CD4-positive, CD25-positive, alpha-beta regulatory T cell (primary cell): ENCODE measurements around the gene ITIH6. TPM values are rescaled to one million over a fixed set of nuclear protein-coding genes. Genes with fewer than 3 reads are reported as not detected.
"Not testable (repeated sequence)": the region's sequence is repeated elsewhere in the genome, so short reads cannot be mapped to it uniquely, and the experiment has no call there.

Experiments
- ATAC-seq, 2 donors: fragments of 150-1000 bp; cut with Tn5 transposase; one replicate each; pipeline ENCODE4 v1.10.0; 2021; ENCODE audit warnings: low read depth in 2 of 2, moderate number of reproducible peaks in 2 of 2, moderate library complexity in 1 of 2
- DNase-seq, 3 donors: peaks; one replicate each; pipeline versions ENCODE4 v3.0.0 to v3.0.0-alpha.2; 2012 to 2022; ENCODE audit warnings: mixed read lengths in 1 of 3
- H3K27ac ChIP-seq: one replicate; pipeline ENCODE4 v1.7.0; 2013; ENCODE audit warnings: mild to moderate bottlenecking, low read length; ENCODE audit not compliant: insufficient read depth, poor library complexity, severe bottlenecking
- H3K27me3 ChIP-seq: one replicate; pipeline ENCODE4 v1.7.0; 2013; ENCODE audit warnings: low read length; ENCODE audit not compliant: control insufficient read depth, insufficient read depth
- H3K36me3 ChIP-seq: one replicate; pipeline ENCODE4 v1.7.0; 2013; ENCODE audit warnings: mild to moderate bottlenecking, low read length, moderate library complexity; ENCODE audit not compliant: control insufficient read depth, insufficient read depth
- H3K4me1 ChIP-seq: 2 replicates; pipeline ENCODE4 v1.7.0; 2013; ENCODE audit warnings: mild to moderate bottlenecking, low read length; ENCODE audit not compliant: insufficient read depth, control insufficient read depth, poor library complexity, severe bottlenecking
- H3K4me3 ChIP-seq: one replicate; pipeline ENCODE4 v1.7.0; 2013; ENCODE audit warnings: low read depth, mild to moderate bottlenecking, low read length, moderate library complexity
- H3K9me3 ChIP-seq, 2 experiments: 1 replicate in 1 of 2; 2 replicates in 1 of 2; pipeline ENCODE4 v1.7.0; 2013; ENCODE audit warnings: low read length in 2 of 2, mild to moderate bottlenecking in 1 of 2, moderate library complexity in 1 of 2; ENCODE audit not compliant: control insufficient read depth in 2 of 2
- H3K27ac Mint-ChIP-seq, 3 donors: one replicate each; pipeline ENCODE4 v1.8.0; 2020 to 2022; ENCODE audit warnings: mild to moderate bottlenecking in 3 of 3, mixed read lengths in 3 of 3, moderate library complexity in 2 of 3
- H3K27me3 Mint-ChIP-seq: one replicate; pipeline ENCODE4 v1.8.0; 2022; ENCODE audit warnings: mild to moderate bottlenecking, mixed read lengths
- H3K36me3 Mint-ChIP-seq: one replicate; pipeline ENCODE4 v1.8.0; 2020; ENCODE audit warnings: mixed read lengths
- H3K4me1 Mint-ChIP-seq, 4 donors: one replicate each; pipeline ENCODE4 v1.8.0; 2020 to 2022; ENCODE audit warnings: mixed read lengths in 4 of 4, mild to moderate bottlenecking in 1 of 4
- H3K4me3 Mint-ChIP-seq, 4 donors: one replicate each; pipeline ENCODE4 v1.8.0; 2020 to 2022; ENCODE audit warnings: mild to moderate bottlenecking in 4 of 4, mixed read lengths in 4 of 4, moderate library complexity in 3 of 4
- H3K9me3 Mint-ChIP-seq, 7 donors: one replicate each; pipeline ENCODE4 v1.8.0; 2020 to 2022; ENCODE audit warnings: mixed read lengths in 7 of 7, mild to moderate bottlenecking in 3 of 7, moderate library complexity in 2 of 7
- polyA plus RNA-seq, 4 donors: library from polyadenylated mRNA; unstranded; fragments of 300-500 nt; fragmentation: Illumina TruSeq; gene quantifications; one replicate each; pipeline ENCODE4 v1.2.3, GENCODE V29; 2021
- total RNA-seq: library from RNA; stranded (reverse); gene quantifications from one replicate; pipeline ENCODE4 v1.2.3, GENCODE V29; 2022

The ITIH6 gene
- total and polyA plus RNA-seq, 5 donors from 2014 or later = not detected

- not testable (repeated sequence) for H3K4me1 Mint-ChIP-seq, H3K36me3 Mint-ChIP-seq, ATAC-seq, H3K36me3 ChIP-seq, H3K4me3 Mint-ChIP-seq, H3K4me1 ChIP-seq, H3K27me3 Mint-ChIP-seq, H3K4me3 ChIP-seq, H3K9me3 ChIP-seq, H3K9me3 Mint-ChIP-seq, DNase-seq, H3K27me3 ChIP-seq, H3K27ac ChIP-seq, H3K27ac Mint-ChIP-seq
These were observed 23.5 kb downstream of the ITIH6 start for GRCh38 chrX:54774391-54775094.

DNA sequence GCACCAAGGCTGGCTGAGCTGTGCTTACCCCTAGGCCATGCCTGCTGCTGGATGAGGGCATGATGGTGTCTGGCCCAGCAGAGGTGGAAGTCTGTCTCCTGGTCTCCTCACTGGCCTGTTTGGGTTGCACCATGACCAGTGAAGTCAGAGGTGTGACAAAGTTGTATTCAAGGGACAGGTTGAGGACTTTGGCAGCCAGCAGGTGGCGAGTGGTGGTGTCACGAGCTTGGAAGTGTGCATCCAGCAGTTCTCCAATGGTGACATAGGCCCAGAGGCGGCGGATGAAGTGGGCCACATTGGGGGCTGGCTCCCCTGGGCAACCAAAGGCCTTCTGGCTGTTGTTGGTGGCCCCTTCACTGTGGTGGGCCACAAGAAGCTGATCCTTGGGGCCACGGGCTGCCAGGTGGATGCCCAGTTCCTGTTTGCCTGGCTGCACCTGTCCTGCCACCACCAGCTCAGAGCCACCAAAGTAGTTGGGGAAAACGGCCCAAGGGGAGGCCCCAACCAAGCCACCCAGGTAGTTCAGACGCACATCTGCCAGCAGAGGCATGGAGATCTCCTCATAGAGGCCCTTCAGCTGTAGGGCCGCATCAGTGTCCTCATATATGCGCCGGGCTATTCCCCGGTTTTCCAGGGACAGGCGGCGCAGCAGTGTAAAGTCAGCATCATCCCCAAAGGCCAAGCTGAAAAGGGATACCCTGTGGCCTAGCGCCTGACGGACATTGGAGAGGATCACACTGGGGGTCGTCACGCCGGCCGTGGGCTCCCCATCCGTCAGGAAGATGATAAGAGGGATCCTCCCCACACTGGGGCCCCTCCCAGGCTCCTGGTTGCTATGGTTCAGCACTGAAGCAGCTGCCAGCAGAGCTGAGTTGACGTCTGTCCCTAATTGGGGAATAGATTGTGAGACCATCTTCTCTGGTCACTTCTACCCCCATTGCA is 39.7 kb downstream of the ITIH6 start:
- no peaks in the 10 kb centered on the region for H3K27me3 Mint-ChIP-seq
- no peak for ATAC-seq
- Histone ChIP-seq H3K27ac (no peak overlapping the region), H3K36me3 (no peaks in the 10 kb centered on the region), H3K4me1 (no peaks in the 10 kb centered on the region), H3K27me3 (no peaks in the 10 kb centered on the region), H3K4me3 (no peak overlapping the region), H3K9me3 (no peaks in the 10 kb centered on the region)
- H3K9me3 Mint-ChIP-seq = peaks cover 0 to 7% (median 0%) of the 10 kb centered on the region in 7 donors
- no peak for DNase-seq
- no peaks in the 10 kb centered on the region for H3K36me3 Mint-ChIP-seq
- no peak overlapping the region for H3K4me3 Mint-ChIP-seq
- H3K27ac Mint-ChIP-seq = no peak overlapping the region
- peaks cover 0 to 2% (median 0%) of the 10 kb centered on the region in 4 donors for H3K4me1 Mint-ChIP-seq

DNA sequence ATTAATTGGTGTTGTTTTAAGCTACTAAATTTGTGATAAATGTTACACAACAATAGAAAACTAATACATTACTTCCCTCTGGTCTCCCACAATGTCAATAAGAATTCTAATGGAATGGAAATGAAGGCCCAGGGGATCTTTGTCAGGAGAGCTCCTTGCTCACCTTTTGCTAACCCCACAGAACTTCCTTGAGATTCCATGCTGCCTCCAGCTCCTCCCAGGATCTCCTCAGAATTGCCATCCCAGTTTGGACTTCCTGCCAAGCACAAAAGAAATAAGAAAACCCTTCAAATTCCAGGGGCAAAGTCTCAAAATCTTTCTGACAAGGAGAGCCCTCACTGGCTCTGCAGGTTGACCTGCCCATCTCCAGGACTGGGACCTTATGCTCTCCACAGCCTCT is 43.2 kb downstream of the ITIH6 start:
- no peaks in the 10 kb centered on the region for H3K27me3 Mint-ChIP-seq
- H3K27ac ChIP-seq = no peak overlapping the region
- peaks cover 0 to 2% (median 0%) of the 10 kb centered on the region in 7 donors for H3K9me3 Mint-ChIP-seq
- H3K36me3 Mint-ChIP-seq = no peaks in the 10 kb centered on the region
- no peaks in the 10 kb centered on the region for H3K36me3 ChIP-seq
- no peak overlapping the region for H3K4me3 ChIP-seq
- no peak overlapping the region for H3K27ac Mint-ChIP-seq
- no peaks in the 10 kb centered on the region for H3K9me3 ChIP-seq
- DNase-seq (no peak), ATAC-seq (no peak)
- H3K27me3 ChIP-seq = no peaks in the 10 kb centered on the region
- H3K4me1 Mint-ChIP-seq = peaks cover 0 to 2% (median 0%) of the 10 kb centered on the region in 4 donors
- H3K4me3 Mint-ChIP-seq = no peak overlapping the region
- no peaks in the 10 kb centered on the region for H3K4me1 ChIP-seq

GRCh38 chrX:54748626-54749025 is 49.4 kb downstream of the ITIH6 start:
- H3K4me1 ChIP-seq = no peaks in the 10 kb centered on the region
- no peak for ATAC-seq
- no peak for DNase-seq
- H3K4me1 Mint-ChIP-seq = no peaks in the 10 kb centered on the region
- no peaks in the 10 kb centered on the region for H3K9me3 ChIP-seq
- H3K36me3 Mint-ChIP-seq = no peaks in the 10 kb centered on the region
- no peak overlapping the region for H3K4me3 Mint-ChIP-seq
- H3K4me3 ChIP-seq = no peak overlapping the region
- H3K9me3 Mint-ChIP-seq = peaks cover 0 to 2% (median 0%) of the 10 kb centered on the region in 7 donors
- H3K27ac Mint-ChIP-seq = no peak overlapping the region
- H3K27ac ChIP-seq = no peak overlapping the region
- H3K36me3 ChIP-seq = no peaks in the 10 kb centered on the region
- H3K27me3 ChIP-seq = no peaks in the 10 kb centered on the region
- H3K27me3 Mint-ChIP-seq = no peaks in the 10 kb centered on the region

DNA sequence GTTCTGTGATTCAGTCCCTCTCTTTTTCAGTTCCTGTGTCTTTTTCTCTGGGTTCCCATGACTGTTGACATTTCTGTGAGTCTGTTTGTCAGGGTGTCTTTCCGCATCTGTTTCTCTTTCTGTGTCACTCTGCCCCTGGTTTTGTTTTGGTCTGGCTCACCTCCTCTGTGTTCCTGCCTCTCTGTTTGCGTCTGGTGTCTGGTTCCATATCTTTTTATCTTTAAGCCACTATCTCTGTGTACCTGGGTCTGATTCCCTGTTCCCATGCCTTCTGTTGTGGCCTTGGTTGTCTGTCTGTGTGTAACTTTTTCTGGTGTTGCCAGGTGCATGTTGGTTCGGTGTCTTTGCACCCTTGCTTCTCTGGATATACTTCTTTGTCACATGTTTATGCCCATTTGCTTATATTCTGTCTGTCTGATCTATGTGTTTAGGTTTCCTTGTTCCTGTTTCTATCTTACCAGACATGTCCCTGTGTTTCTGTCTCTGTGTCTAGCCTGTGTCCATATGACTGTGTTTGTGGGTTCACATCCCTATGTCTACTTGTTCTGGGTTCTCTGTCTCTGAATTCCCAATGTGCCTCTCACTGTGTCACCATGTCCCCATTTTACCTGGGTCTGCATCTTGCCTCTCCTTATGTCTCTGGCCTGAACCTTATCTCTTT is 50.2 kb downstream of the ITIH6 start:
- Mint-ChIP-seq H3K9me3 (peaks cover 0 to 2% (median 0%) of the 10 kb centered on the region in 7 donors), H3K36me3 (no peaks in the 10 kb centered on the region), H3K4me1 (no peaks in the 10 kb centered on the region), H3K4me3 (no peak overlapping the region), H3K27me3 (no peaks in the 10 kb centered on the region), H3K27ac (no peak overlapping the region)
- H3K27ac ChIP-seq = no peak overlapping the region
- H3K36me3 ChIP-seq = no peaks in the 10 kb centered on the region
- DNase-seq (peak in 1 of 3 donors; percentile 16), ATAC-seq (no peak)
- no peak overlapping the region for H3K4me3 ChIP-seq
- H3K27me3 ChIP-seq = no peaks in the 10 kb centered on the region
- H3K4me1 ChIP-seq = no peaks in the 10 kb centered on the region
- no peaks in the 10 kb centered on the region for H3K9me3 ChIP-seq

- Histone ChIP-seq H3K27me3 (no peaks in the 10 kb centered on the region), H3K27ac (no peak overlapping the region), H3K4me3 (no peak overlapping the region), H3K9me3 (no peaks in the 10 kb centered on the region), H3K4me1 (no peaks in the 10 kb centered on the region), H3K36me3 (no peaks in the 10 kb centered on the region)
- Mint-ChIP-seq H3K4me3 (no peak overlapping the region), H3K36me3 (no peaks in the 10 kb centered on the region), H3K9me3 (peaks cover 0 to 2% (median 0%) of the 10 kb centered on the region in 7 donors), H3K27me3 (peaks cover 6% of the 10 kb centered on the region), H3K27ac (no peak overlapping the region), H3K4me1 (no peaks in the 10 kb centered on the region)
- ATAC-seq (no peak), DNase-seq (no peak)
These were observed 51.1 kb downstream of the ITIH6 start for GRCh38 chrX:54746928-54747327.

GRCh38 chrX:54745676-54746075 is 52.4 kb downstream of the ITIH6 start:
- Mint-ChIP-seq H3K36me3 (no peaks in the 10 kb centered on the region), H3K4me3 (no peak overlapping the region), H3K27me3 (peaks cover 6% of the 10 kb centered on the region), H3K9me3 (no peaks in the 10 kb centered on the region), H3K4me1 (no peaks in the 10 kb centered on the region), H3K27ac (no peak overlapping the region)
- Histone ChIP-seq H3K27ac (no peak overlapping the region), H3K36me3 (no peaks in the 10 kb centered on the region), H3K4me3 (no peak overlapping the region), H3K27me3 (no peaks in the 10 kb centered on the region), H3K4me1 (no peaks in the 10 kb centered on the region), H3K9me3 (no peaks in the 10 kb centered on the region)
- no peak for ATAC-seq
- no peak for DNase-seq
